Measurements from ENCODE around the gene RAB25. TPM values are rescaled to one million over a fixed set of nuclear protein-coding genes. Genes with fewer than 3 reads are reported as not detected.

The RAB25 gene
- total RNA-seq (2012; rRNA removed): not detected in 2 replicates

- H3K9me3 ChIP-seq (replicated peaks; ENCODE audit: low read length): no peaks in the 10 kb centered on the region
- no peak within 1 kb of the TSS for H3K9ac ChIP-seq (ENCODE audit: low read depth, low read length)
- H3K27me3 ChIP-seq (ENCODE audit: control insufficient read depth, insufficient read depth, low read length): no peaks in the 10 kb centered on the region
- H3K4me2 ChIP-seq (ENCODE audit: low read length): no peak within 1 kb of the TSS
- H3K4me1 ChIP-seq (ENCODE audit: control insufficient read depth, insufficient read depth, low read length): no peaks in the 10 kb centered on the region
- peaks cover 8% of the 10 kb centered on the region for H3K36me3 ChIP-seq (ENCODE audit: insufficient read depth, low read length)
- no peak within 1 kb of the TSS for H3K4me3 ChIP-seq (ENCODE audit: low read length)
Observed at GRCh38 chr1:156060937-156061636, at the start of gene RAB25. TSS of gene RAB25 (plus strand) at chr1:156061160. CDS start at chr1:156061401, 241 bp downstream.

GRCh38 chr1:156012051-156012817, 48.7 kb upstream of the RAB25 start:
- H3K9me3 ChIP-seq (replicated peaks; ENCODE audit: low read length): no peaks in the 10 kb centered on the region
- peaks cover 71% of the 10 kb centered on the region for H3K36me3 ChIP-seq (ENCODE audit: insufficient read depth, low read length)
- no peak overlapping the region for H3K4me2 ChIP-seq (ENCODE audit: low read length)
- no peak overlapping the region for H3K9ac ChIP-seq (ENCODE audit: low read depth, low read length)
- no peaks in the 10 kb centered on the region for H3K27me3 ChIP-seq (ENCODE audit: control insufficient read depth, insufficient read depth, low read length)
- no peak overlapping the region for H3K4me3 ChIP-seq (ENCODE audit: low read length)
- H3K4me1 ChIP-seq (ENCODE audit: control insufficient read depth, insufficient read depth, low read length): no peaks in the 10 kb centered on the region

- Histone ChIP-seq H3K9me3 (replicated peaks; ENCODE audit: low read length) (no peaks in the 10 kb centered on the region), H3K4me1 (ENCODE audit: control insufficient read depth, insufficient read depth, low read length) (peaks cover 9% of the 10 kb centered on the region), H3K36me3 (ENCODE audit: insufficient read depth, low read length) (peaks cover 73% of the 10 kb centered on the region), H3K9ac (ENCODE audit: low read depth, low read length) (no peak overlapping the region), H3K4me2 (ENCODE audit: low read length) (no peak overlapping the region), H3K27me3 (ENCODE audit: control insufficient read depth, insufficient read depth, low read length) (no peaks in the 10 kb centered on the region), H3K4me3 (ENCODE audit: low read length) (no peak overlapping the region)
Observed at GRCh38 chr1:156014829-156015228, 46.1 kb upstream of the RAB25 start.

GRCh38 chr1:156019946-156020292, 41.0 kb upstream of the RAB25 start:
- H3K4me2 ChIP-seq (ENCODE audit: low read length): peak overlapping the region; percentile 90
- H3K27me3 ChIP-seq (ENCODE audit: control insufficient read depth, insufficient read depth, low read length): no peaks in the 10 kb centered on the region
- H3K9me3 ChIP-seq (replicated peaks; ENCODE audit: low read length): no peaks in the 10 kb centered on the region
- peaks cover 12% of the 10 kb centered on the region for H3K4me1 ChIP-seq (ENCODE audit: control insufficient read depth, insufficient read depth, low read length)
- H3K36me3 ChIP-seq (ENCODE audit: insufficient read depth, low read length): peaks cover 28% of the 10 kb centered on the region
- peak overlapping the region; percentile 85 for H3K4me3 ChIP-seq (ENCODE audit: low read length)
- H3K9ac ChIP-seq (ENCODE audit: low read depth, low read length): peak overlapping the region; percentile 83

GRCh38 chr1:156020293-156021092, 40.5 kb upstream of the RAB25 start, which contains the start of gene SSR2:
TSS of gene SSR2 (minus strand) at chr1:156020951. CDS start at chr1:156020167, 784 bp downstream.
- H3K4me3 ChIP-seq (ENCODE audit: low read length): peak within 1 kb of the TSS; percentile 85
- H3K4me1 ChIP-seq (ENCODE audit: control insufficient read depth, insufficient read depth, low read length): peaks cover 12% of the 10 kb centered on the region
- H3K27me3 ChIP-seq (ENCODE audit: control insufficient read depth, insufficient read depth, low read length): no peaks in the 10 kb centered on the region
- H3K9me3 ChIP-seq (replicated peaks; ENCODE audit: low read length): no peaks in the 10 kb centered on the region
- H3K36me3 ChIP-seq (ENCODE audit: insufficient read depth, low read length): peaks cover 25% of the 10 kb centered on the region
- peak within 1 kb of the TSS; percentile 90 for H3K4me2 ChIP-seq (ENCODE audit: low read length)
- peak within 1 kb of the TSS; percentile 83 for H3K9ac ChIP-seq (ENCODE audit: low read depth, low read length)

- H3K9ac ChIP-seq (ENCODE audit: low read depth, low read length): peak overlapping the region; percentile 83
Observed at GRCh38 chr1:156021093-156021428, 39.9 kb upstream of the RAB25 start.

GRCh38 chr1:156021954-156022353, 39.0 kb upstream of the RAB25 start:
- H3K9ac ChIP-seq (ENCODE audit: low read depth, low read length): no peak overlapping the region
- H3K4me1 ChIP-seq (ENCODE audit: control insufficient read depth, insufficient read depth, low read length): peaks cover 12% of the 10 kb centered on the region
- H3K4me2 ChIP-seq (ENCODE audit: low read length): no peak overlapping the region
- no peaks in the 10 kb centered on the region for H3K9me3 ChIP-seq (replicated peaks; ENCODE audit: low read length)
- peaks cover 20% of the 10 kb centered on the region for H3K36me3 ChIP-seq (ENCODE audit: insufficient read depth, low read length)
- H3K27me3 ChIP-seq (ENCODE audit: control insufficient read depth, insufficient read depth, low read length): no peaks in the 10 kb centered on the region
- H3K4me3 ChIP-seq (ENCODE audit: low read length): no peak overlapping the region

More at GRCh38 chr1:156021093-156021428, 39.9 kb upstream of the RAB25 start:
- Histone ChIP-seq H3K9me3 (replicated peaks; ENCODE audit: low read length) (no peaks in the 10 kb centered on the region), H3K4me1 (ENCODE audit: control insufficient read depth, insufficient read depth, low read length) (peaks cover 12% of the 10 kb centered on the region), H3K36me3 (ENCODE audit: insufficient read depth, low read length) (peaks cover 25% of the 10 kb centered on the region), H3K27me3 (ENCODE audit: control insufficient read depth, insufficient read depth, low read length) (no peaks in the 10 kb centered on the region), H3K4me2 (ENCODE audit: low read length) (peak overlapping the region; percentile 90), H3K4me3 (ENCODE audit: low read length) (peak overlapping the region; percentile 85)

- H3K4me2 ChIP-seq (ENCODE audit: low read length): no peak overlapping the region
- H3K4me3 ChIP-seq (ENCODE audit: low read length): no peak overlapping the region
- peaks cover under 1% of the 10 kb centered on the region for H3K36me3 ChIP-seq (ENCODE audit: insufficient read depth, low read length)
- peaks cover 3% of the 10 kb centered on the region for H3K4me1 ChIP-seq (ENCODE audit: control insufficient read depth, insufficient read depth, low read length)
- H3K9me3 ChIP-seq (replicated peaks; ENCODE audit: low read length): no peaks in the 10 kb centered on the region
- H3K27me3 ChIP-seq (ENCODE audit: control insufficient read depth, insufficient read depth, low read length): no peaks in the 10 kb centered on the region
- H3K9ac ChIP-seq (ENCODE audit: low read depth, low read length): no peak overlapping the region
Observed at GRCh38 chr1:156024801-156025200, 36.2 kb upstream of the RAB25 start.

- Histone ChIP-seq H3K27me3 (ENCODE audit: control insufficient read depth, insufficient read depth, low read length) (no peaks in the 10 kb centered on the region), H3K9me3 (replicated peaks; ENCODE audit: low read length) (no peaks in the 10 kb centered on the region), H3K36me3 (ENCODE audit: insufficient read depth, low read length) (no peaks in the 10 kb centered on the region), H3K9ac (ENCODE audit: low read depth, low read length) (no peak overlapping the region), H3K4me2 (ENCODE audit: low read length) (no peak overlapping the region), H3K4me3 (ENCODE audit: low read length) (no peak overlapping the region), H3K4me1 (ENCODE audit: control insufficient read depth, insufficient read depth, low read length) (no peaks in the 10 kb centered on the region)
Observed at GRCh38 chr1:156025876-156026275, 35.1 kb upstream of the RAB25 start.

- H3K9me3 ChIP-seq (replicated peaks; ENCODE audit: low read length): no peaks in the 10 kb centered on the region
Observed at GRCh38 chr1:156026588-156026987, 34.4 kb upstream of the RAB25 start.

GRCh38 chr1:156033011-156033410, 27.9 kb upstream of the RAB25 start:
- no peak overlapping the region for H3K4me2 ChIP-seq (ENCODE audit: low read length)
- H3K4me1 ChIP-seq (ENCODE audit: control insufficient read depth, insufficient read depth, low read length): peaks cover 5% of the 10 kb centered on the region
- no peaks in the 10 kb centered on the region for H3K9me3 ChIP-seq (replicated peaks; ENCODE audit: low read length)
- H3K36me3 ChIP-seq (ENCODE audit: insufficient read depth, low read length): no peaks in the 10 kb centered on the region
- H3K27me3 ChIP-seq (ENCODE audit: control insufficient read depth, insufficient read depth, low read length): no peaks in the 10 kb centered on the region
- no peak overlapping the region for H3K9ac ChIP-seq (ENCODE audit: low read depth, low read length)
- no peak overlapping the region for H3K4me3 ChIP-seq (ENCODE audit: low read length)

More at GRCh38 chr1:156026588-156026987, 34.4 kb upstream of the RAB25 start:
- H3K36me3 ChIP-seq (ENCODE audit: insufficient read depth, low read length): no peaks in the 10 kb centered on the region
- no peaks in the 10 kb centered on the region for H3K27me3 ChIP-seq (ENCODE audit: control insufficient read depth, insufficient read depth, low read length)
- H3K4me1 ChIP-seq (ENCODE audit: control insufficient read depth, insufficient read depth, low read length): no peaks in the 10 kb centered on the region
- no peak overlapping the region for H3K4me2 ChIP-seq (ENCODE audit: low read length)
- H3K4me3 ChIP-seq (ENCODE audit: low read length): no peak overlapping the region
- H3K9ac ChIP-seq (ENCODE audit: low read depth, low read length): no peak overlapping the region
